ENCODE results near the gene UBAP1L. TPM values are rescaled to one million over a fixed set of nuclear protein-coding genes. Genes with fewer than 3 reads are reported as not detected.

Gene UBAP1L
- polyA plus RNA-seq, 1 donor (not counting 4 experiments of a cell fraction or from before 2014, with no cell fraction given): 0.55 TPM

- Histone ChIP-seq H3K9me1 (ENCODE audit: control insufficient read depth, extremely low read depth, insufficient read depth, low read length) (no peaks in the 10 kb centered on the region), H3K27me3 (ENCODE audit: control insufficient read depth, extremely low read depth, insufficient read depth, low read length) (no peaks in the 10 kb centered on the region), H4K20me1 (ENCODE audit: control insufficient read depth, extremely low read depth, insufficient read depth, low read length) (no peaks in the 10 kb centered on the region), H3K9me3 (ENCODE audit: control insufficient read depth, low read depth, low read length) (no peaks in the 10 kb centered on the region), H3K4me1 (ENCODE audit: control insufficient read depth, extremely low read depth, insufficient read depth, low read length) (no peaks in the 10 kb centered on the region), H3K27ac (ENCODE audit: control insufficient read depth, insufficient read depth, low read length) (no peak overlapping the region), H2AFZ (ENCODE audit: control insufficient read depth, low read length) (no peak overlapping the region), H3K4me3 (ENCODE audit: control insufficient read depth in 2 of 3, extremely low read depth in 1 of 3, insufficient read depth in 2 of 3, low read depth in 1 of 3, low read length in 3 of 3) (no peak overlapping the region), H3K79me2 (ENCODE audit: control insufficient read depth, insufficient read depth, low read length) (no peaks in the 10 kb centered on the region), H3K9ac (ENCODE audit: control insufficient read depth, extremely low read depth, insufficient read depth, low read length) (no peak overlapping the region), H3K4me2 (ENCODE audit: control insufficient read depth, extremely low read depth, insufficient read depth, low read depth, low read length) (no peak overlapping the region), H3K36me3 (ENCODE audit: control insufficient read depth in 2 of 2, extremely low read depth in 1 of 2, insufficient read depth in 2 of 2, low read length in 2 of 2) (peaks cover 12 to 25% of the 10 kb centered on the region in 2 experiments)
- FAIRE-seq: no peak
- no peak for DNase-seq (ENCODE audit: low read depth, low spot score)
- dilution Hi-C loops (cut with MboI; ENCODE audit: extremely low pct_ligation_motif_present, low sequenced_read_pairs): no loop called here
- no peak for TF ChIP-seq EZH2 (IDR thresholded peaks at IDR 0.05; ENCODE audit: low read length)
- TF ChIP-seq, protein P1, sequence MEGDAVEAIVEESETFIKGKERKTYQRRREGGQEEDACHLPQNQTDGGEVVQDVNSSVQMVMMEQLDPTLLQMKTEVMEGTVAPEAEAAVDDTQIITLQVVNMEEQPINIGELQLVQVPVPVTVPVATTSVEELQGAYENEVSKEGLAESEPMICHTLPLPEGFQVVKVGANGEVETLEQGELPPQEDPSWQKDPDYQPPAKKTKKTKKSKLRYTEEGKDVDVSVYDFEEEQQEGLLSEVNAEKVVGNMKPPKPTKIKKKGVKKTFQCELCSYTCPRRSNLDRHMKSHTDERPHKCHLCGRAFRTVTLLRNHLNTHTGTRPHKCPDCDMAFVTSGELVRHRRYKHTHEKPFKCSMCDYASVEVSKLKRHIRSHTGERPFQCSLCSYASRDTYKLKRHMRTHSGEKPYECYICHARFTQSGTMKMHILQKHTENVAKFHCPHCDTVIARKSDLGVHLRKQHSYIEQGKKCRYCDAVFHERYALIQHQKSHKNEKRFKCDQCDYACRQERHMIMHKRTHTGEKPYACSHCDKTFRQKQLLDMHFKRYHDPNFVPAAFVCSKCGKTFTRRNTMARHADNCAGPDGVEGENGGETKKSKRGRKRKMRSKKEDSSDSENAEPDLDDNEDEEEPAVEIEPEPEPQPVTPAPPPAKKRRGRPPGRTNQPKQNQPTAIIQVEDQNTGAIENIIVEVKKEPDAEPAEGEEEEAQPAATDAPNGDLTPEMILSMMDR (optimal IDR thresholded peaks at IDR 0.05 in 1 of 3, IDR thresholded peaks at IDR 0.05 in 1 of 3, conservative IDR thresholded peaks at IDR 0.05 in 1 of 3; ENCODE audit: extremely low read depth in 1 of 3, insufficient read depth in 2 of 3, low read length in 3 of 3): no peak
Measured at GRCh38 chr15:65099336-65099735, 15.7 kb downstream of the UBAP1L start.

GRCh38 chr15:65097651-65098263 lies 17.2 kb downstream of the UBAP1L start:
- no peak for TF ChIP-seq EZH2 (IDR thresholded peaks at IDR 0.05; ENCODE audit: low read length)
- TF ChIP-seq, protein P1 (optimal IDR thresholded peaks at IDR 0.05 in 1 of 3, IDR thresholded peaks at IDR 0.05 in 1 of 3, conservative IDR thresholded peaks at IDR 0.05 in 1 of 3; ENCODE audit: extremely low read depth in 1 of 3, insufficient read depth in 2 of 3, low read length in 3 of 3): no peak
- Histone ChIP-seq H3K36me3 (ENCODE audit: control insufficient read depth in 2 of 2, extremely low read depth in 1 of 2, insufficient read depth in 2 of 2, low read length in 2 of 2) (peaks cover 12 to 25% of the 10 kb centered on the region in 2 experiments), H2AFZ (ENCODE audit: control insufficient read depth, low read length) (no peak overlapping the region), H3K4me2 (ENCODE audit: control insufficient read depth, extremely low read depth, insufficient read depth, low read depth, low read length) (no peak overlapping the region), H3K27ac (ENCODE audit: control insufficient read depth, insufficient read depth, low read length) (no peak overlapping the region), H3K79me2 (ENCODE audit: control insufficient read depth, insufficient read depth, low read length) (no peaks in the 10 kb centered on the region), H3K4me1 (ENCODE audit: control insufficient read depth, extremely low read depth, insufficient read depth, low read length) (no peaks in the 10 kb centered on the region), H3K27me3 (ENCODE audit: control insufficient read depth, extremely low read depth, insufficient read depth, low read length) (no peaks in the 10 kb centered on the region), H3K9me3 (ENCODE audit: control insufficient read depth, low read depth, low read length) (no peaks in the 10 kb centered on the region), H3K4me3 (ENCODE audit: control insufficient read depth in 2 of 3, extremely low read depth in 1 of 3, insufficient read depth in 2 of 3, low read depth in 1 of 3, low read length in 3 of 3) (no peak overlapping the region), H3K9ac (ENCODE audit: control insufficient read depth, extremely low read depth, insufficient read depth, low read length) (no peak overlapping the region), H3K9me1 (ENCODE audit: control insufficient read depth, extremely low read depth, insufficient read depth, low read length) (no peaks in the 10 kb centered on the region), H4K20me1 (ENCODE audit: control insufficient read depth, extremely low read depth, insufficient read depth, low read length) (no peaks in the 10 kb centered on the region)
- DNase-seq (ENCODE audit: low read depth, low spot score): no peak
- no peak for FAIRE-seq
- dilution Hi-C loops (cut with MboI; ENCODE audit: extremely low pct_ligation_motif_present, low sequenced_read_pairs): no loop called here

Data from keratinocyte (primary cell).